ENCODE data around the gene UBL4A. TPM values are rescaled to one million over a fixed set of nuclear protein-coding genes. Genes with fewer than 3 reads are reported as not detected.

The UBL4A gene
- polyA plus RNA-seq, 1 donor (not counting 4 experiments of a cell fraction or from before 2014, with no cell fraction given) = 15.2 TPM

DNA sequence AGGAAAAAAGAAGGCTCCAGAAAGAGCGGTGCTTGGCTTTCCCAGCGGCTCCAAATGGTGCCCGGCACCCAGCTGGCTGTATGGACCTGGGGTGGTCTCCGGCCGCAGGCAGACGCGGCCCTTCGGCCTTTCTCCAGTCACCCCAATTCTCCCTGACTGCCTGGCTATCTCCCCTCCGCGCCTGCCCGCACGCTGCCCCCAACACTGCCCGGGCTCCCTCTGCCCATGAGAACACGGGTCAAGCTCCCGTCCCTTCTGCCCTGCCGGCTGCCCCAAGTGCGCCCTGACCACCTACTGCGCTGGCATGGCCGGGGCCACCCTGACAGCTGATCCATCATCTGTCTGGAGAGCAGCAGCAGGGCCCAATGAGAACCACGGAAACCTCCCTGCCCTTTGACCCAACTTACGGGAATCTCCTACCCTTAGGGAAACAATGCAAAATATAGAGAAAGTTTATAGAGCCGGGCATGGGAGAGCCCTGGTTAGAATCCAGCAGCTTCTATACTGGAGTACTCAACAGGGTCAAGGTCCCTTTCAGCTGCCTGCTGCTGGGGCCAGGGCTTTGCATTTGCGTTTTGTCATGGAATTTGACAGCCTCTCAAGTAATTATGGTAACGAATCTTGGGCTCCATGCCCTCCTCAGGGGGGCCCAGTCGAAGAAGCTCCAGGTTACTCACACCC, 30.8 kb upstream of the UBL4A start:
- no peak for FAIRE-seq
- no peaks in the 10 kb centered on the region for H3K27me3 ChIP-seq (ENCODE audit: control insufficient read depth, extremely low read depth, insufficient read depth, low read length)

GRCh38 chrX:154516656-154517100, 30.3 kb upstream of the UBL4A start:
- Histone ChIP-seq H3K27ac (ENCODE audit: control insufficient read depth, insufficient read depth, low read length) (peak overlapping the region; percentile 54), H3K36me3 (ENCODE audit: control insufficient read depth in 2 of 2, extremely low read depth in 1 of 2, insufficient read depth in 2 of 2, low read length in 2 of 2) (no peaks in the 10 kb centered on the region), H4K20me1 (ENCODE audit: control insufficient read depth, extremely low read depth, insufficient read depth, low read length) (no peaks in the 10 kb centered on the region), H3K9me3 (ENCODE audit: control insufficient read depth, low read depth, low read length) (no peaks in the 10 kb centered on the region), H3K4me1 (ENCODE audit: control insufficient read depth, extremely low read depth, insufficient read depth, low read length) (peaks cover 2% of the 10 kb centered on the region), H3K9ac (ENCODE audit: control insufficient read depth, extremely low read depth, insufficient read depth, low read length) (peak overlapping the region; percentile 71), H2AFZ (ENCODE audit: control insufficient read depth, low read length) (peak overlapping the region; percentile 78), H3K27me3 (ENCODE audit: control insufficient read depth, extremely low read depth, insufficient read depth, low read length) (no peaks in the 10 kb centered on the region), H3K4me2 (ENCODE audit: control insufficient read depth, extremely low read depth, insufficient read depth, low read depth, low read length) (peak overlapping the region; percentile 63), H3K4me3 (ENCODE audit: control insufficient read depth in 2 of 3, extremely low read depth in 1 of 3, insufficient read depth in 2 of 3, low read depth in 1 of 3, low read length in 3 of 3) (peak overlapping the region; percentile 28 to 69 (median 29)), H3K9me1 (ENCODE audit: control insufficient read depth, extremely low read depth, insufficient read depth, low read length) (no peaks in the 10 kb centered on the region), H3K79me2 (ENCODE audit: control insufficient read depth, insufficient read depth, low read length) (peaks cover 6% of the 10 kb centered on the region)
- TF ChIP-seq CTCF (optimal IDR thresholded peaks at IDR 0.05 in 1 of 3, IDR thresholded peaks at IDR 0.05 in 1 of 3, conservative IDR thresholded peaks at IDR 0.05 in 1 of 3; ENCODE audit: extremely low read depth in 1 of 3, insufficient read depth in 2 of 3, low read length in 3 of 3) (no peak), EZH2 (IDR thresholded peaks at IDR 0.05; ENCODE audit: low read length) (no peak)
- dilution Hi-C loops (cut with MboI; ENCODE audit: extremely low pct_ligation_motif_present, low sequenced_read_pairs) = no loop called here
- no peak for DNase-seq (ENCODE audit: low read depth, low spot score)
- FAIRE-seq = no peak

More for the DNA sequence above, 30.8 kb upstream of the UBL4A start:
- no peaks in the 10 kb centered on the region for H4K20me1 ChIP-seq (ENCODE audit: control insufficient read depth, extremely low read depth, insufficient read depth, low read length)
- H3K9me1 ChIP-seq (ENCODE audit: control insufficient read depth, extremely low read depth, insufficient read depth, low read length) = no peaks in the 10 kb centered on the region
- H3K9ac ChIP-seq (ENCODE audit: control insufficient read depth, extremely low read depth, insufficient read depth, low read length) = no peak overlapping the region
- peaks cover 6% of the 10 kb centered on the region for H3K79me2 ChIP-seq (ENCODE audit: control insufficient read depth, insufficient read depth, low read length)
- dilution Hi-C loops (cut with MboI; ENCODE audit: extremely low pct_ligation_motif_present, low sequenced_read_pairs) = no loop called here
- peak overlapping the region; percentile 54 for H3K27ac ChIP-seq (ENCODE audit: control insufficient read depth, insufficient read depth, low read length)
- H3K4me1 ChIP-seq (ENCODE audit: control insufficient read depth, extremely low read depth, insufficient read depth, low read length) = peaks cover 2% of the 10 kb centered on the region
- no peaks in the 10 kb centered on the region for H3K36me3 ChIP-seq (ENCODE audit: control insufficient read depth in 2 of 2, extremely low read depth in 1 of 2, insufficient read depth in 2 of 2, low read length in 2 of 2)
- peak overlapping the region in 1 of 3 experiments; percentile 69 for H3K4me3 ChIP-seq (ENCODE audit: control insufficient read depth in 2 of 3, extremely low read depth in 1 of 3, insufficient read depth in 2 of 3, low read depth in 1 of 3, low read length in 3 of 3)
- no peak for TF ChIP-seq EZH2 (IDR thresholded peaks at IDR 0.05; ENCODE audit: low read length)
- no peak for TF ChIP-seq CTCF (optimal IDR thresholded peaks at IDR 0.05 in 1 of 3, IDR thresholded peaks at IDR 0.05 in 1 of 3, conservative IDR thresholded peaks at IDR 0.05 in 1 of 3; ENCODE audit: extremely low read depth in 1 of 3, insufficient read depth in 2 of 3, low read length in 3 of 3)
- no peak overlapping the region for H2AFZ ChIP-seq (ENCODE audit: control insufficient read depth, low read length)
- H3K9me3 ChIP-seq (ENCODE audit: control insufficient read depth, low read depth, low read length) = no peaks in the 10 kb centered on the region
- no peak for DNase-seq (ENCODE audit: low read depth, low spot score)
- peak overlapping the region; percentile 63 for H3K4me2 ChIP-seq (ENCODE audit: control insufficient read depth, extremely low read depth, insufficient read depth, low read depth, low read length)

All from keratinocyte (primary cell).